Measurements from ENCODE around the gene TAGLN. TPM values are rescaled to one million over a fixed set of nuclear protein-coding genes. Genes with fewer than 3 reads are reported as not detected.
A peak's percentile ranks its signal among the peaks of the same experiment; 100 is the strongest.

Gene TAGLN
- total RNA-seq, 1 donor from 2014 or later, result 923 TPM

GRCh38 chr11:117212697-117213355 lies 13.7 kb downstream of the TAGLN start:
- no peak for DNase-seq (ENCODE audit: low spot score)

GRCh38 chr11:117214404-117215110 lies 15.4 kb downstream of the TAGLN start:
- no peak for DNase-seq (ENCODE audit: low spot score)

- DNase-seq (ENCODE audit: low spot score), result no peak
Observed at GRCh38 chr11:117217141-117218084, 18.2 kb downstream of the TAGLN start.

GRCh38 chr11:117218133-117218915 lies 19.2 kb downstream of the TAGLN start:
- DNase-seq (ENCODE audit: low spot score), result no peak

GRCh38 chr11:117219001-117219400 lies 19.8 kb downstream of the TAGLN start:
- DNase-seq (ENCODE audit: low spot score), result no peak

- DNase-seq (ENCODE audit: low spot score), result no peak
Observed at GRCh38 chr11:117219455-117219854, 20.3 kb downstream of the TAGLN start.

- DNase-seq (ENCODE audit: low spot score), result no peak
Observed at GRCh38 chr11:117219995-117220394, 20.8 kb downstream of the TAGLN start.

- no peak for DNase-seq (ENCODE audit: low spot score)
Observed at GRCh38 chr11:117220568-117220967, 21.4 kb downstream of the TAGLN start.

GRCh38 chr11:117220999-117221774 lies 22.0 kb downstream of the TAGLN start:
- DNase-seq (ENCODE audit: low spot score), result no peak

- DNase-seq (ENCODE audit: low spot score), result peak; percentile 88
Observed at GRCh38 chr11:117221775-117222517, 22.8 kb downstream of the TAGLN start.

GRCh38 chr11:117222991-117223740 lies 24.0 kb downstream of the TAGLN start:
- peak; percentile 41 for DNase-seq (ENCODE audit: low spot score)

GRCh38 chr11:117223741-117224689 lies 24.8 kb downstream of the TAGLN start:
- DNase-seq (ENCODE audit: low spot score), result peak; percentile 75

GRCh38 chr11:117225553-117226170 lies 26.5 kb downstream of the TAGLN start:
- DNase-seq (ENCODE audit: low spot score), result peak; percentile 60

- peak; percentile 84 for DNase-seq (ENCODE audit: low spot score)
Observed at GRCh38 chr11:117226388-117227385, 27.5 kb downstream of the TAGLN start.

GRCh38 chr11:117228091-117228490 lies 28.9 kb downstream of the TAGLN start:
- no peak for DNase-seq (ENCODE audit: low spot score)

- DNase-seq (ENCODE audit: low spot score), result no peak
Observed at GRCh38 chr11:117229411-117229810, 30.2 kb downstream of the TAGLN start.

All from mesenteric fat pad (tissue), 1 donor.